Panc1 (cell line): ENCODE results near the gene SLC1A3.

ENCODE experiments used
- CTCF ChIP-seq: fragments of 450-650 bp; IDR thresholded peaks from 2 replicates; pipeline ENCODE4 v1.5.1; 2017; ENCODE audit warnings: mild to moderate bottlenecking
- SIN3A ChIP-seq: IDR thresholded peaks from 2 replicates; pipeline ENCODE4 v1.6.1; 2012; ENCODE audit warnings: low read depth, mild to moderate bottlenecking, low read length, moderate library complexity, borderline replicate concordance; ENCODE audit not compliant: insufficient read depth

GRCh38 chr5:36573438-36573837 lies 33.0 kb upstream of the SLC1A3 start:
- TF ChIP-seq CTCF (no peak), SIN3A (no peak)
